GM18951 (cell line): ENCODE measurements around the gene COBL.

Experiments
- POLR2A ChIP-seq: IDR thresholded peaks from 4 replicates; pipeline ENCODE4 v1.6.1; 2011; ENCODE audit warnings: mild to moderate bottlenecking; ENCODE audit not compliant: insufficient read length, insufficient read depth; ENCODE audit errors: extremely low read depth
- in situ Hi-C: fragments of 300-500 bp; cut with MboI; formaldehyde crosslinking; loops from one replicate; pipeline ENCODE4 v1.12.0; 2022; ENCODE audit warnings: low sequenced_read_pairs, mixed read lengths, inconsistent platforms; ENCODE audit not compliant: unreplicated experiment

The COBL gene

GRCh38 chr7:51316666-51317581 lies at the start of gene COBL:
TSS of gene COBL (minus strand) at chr7:51316809. CDS start at chr7:51316633, 176 bp downstream.
- in situ Hi-C loops = no loop called here
- TF ChIP-seq POLR2A = no peak

GRCh38 chr7:51366172-51366728 lies 49.6 kb upstream of the COBL start:
- no peak for TF ChIP-seq POLR2A
- in situ Hi-C loops = no loop called here

- no peak for TF ChIP-seq POLR2A
- in situ Hi-C loops = no loop called here
These were observed 41.2 kb upstream of the COBL start for GRCh38 chr7:51357821-51358220.

- TF ChIP-seq POLR2A = no peak
- in situ Hi-C loops = no loop called here
These were observed 40.4 kb upstream of the COBL start for GRCh38 chr7:51356849-51357516.

GRCh38 chr7:51354897-51355296 lies 38.3 kb upstream of the COBL start:
- in situ Hi-C loops = no loop called here
- TF ChIP-seq POLR2A = no peak

- TF ChIP-seq POLR2A = no peak
- in situ Hi-C loops = no loop called here
These were observed 37.8 kb upstream of the COBL start for GRCh38 chr7:51354434-51354833.

- in situ Hi-C loops = no loop called here
- TF ChIP-seq POLR2A = no peak
These were observed 35.8 kb upstream of the COBL start for GRCh38 chr7:51352174-51353100.

- in situ Hi-C loops = no loop called here
- TF ChIP-seq POLR2A = no peak
These were observed 35.1 kb upstream of the COBL start for GRCh38 chr7:51351661-51352060.

- no peak for TF ChIP-seq POLR2A
- in situ Hi-C loops = no loop called here
These were observed 33.9 kb upstream of the COBL start for GRCh38 chr7:51350546-51350896.

- in situ Hi-C loops = no loop called here
- TF ChIP-seq POLR2A = no peak
These were observed 33.4 kb upstream of the COBL start for GRCh38 chr7:51349820-51350545.

GRCh38 chr7:51346126-51346525 lies 29.5 kb upstream of the COBL start:
- in situ Hi-C loops = no loop called here
- no peak for TF ChIP-seq POLR2A
